NCI-H1417 treated with DMSO at 0.1 percent for 48 hours (cell line): Measurements from ENCODE around the gene CHCHD4.
A peak's percentile ranks its signal among the peaks of the same experiment; 100 is the strongest.

ENCODE experiments used
- DNase-seq: peaks from one replicate; lab custom pipeline; 2025; lab: John Stamatoyannopoulos, UW

The CHCHD4 gene

DNA sequence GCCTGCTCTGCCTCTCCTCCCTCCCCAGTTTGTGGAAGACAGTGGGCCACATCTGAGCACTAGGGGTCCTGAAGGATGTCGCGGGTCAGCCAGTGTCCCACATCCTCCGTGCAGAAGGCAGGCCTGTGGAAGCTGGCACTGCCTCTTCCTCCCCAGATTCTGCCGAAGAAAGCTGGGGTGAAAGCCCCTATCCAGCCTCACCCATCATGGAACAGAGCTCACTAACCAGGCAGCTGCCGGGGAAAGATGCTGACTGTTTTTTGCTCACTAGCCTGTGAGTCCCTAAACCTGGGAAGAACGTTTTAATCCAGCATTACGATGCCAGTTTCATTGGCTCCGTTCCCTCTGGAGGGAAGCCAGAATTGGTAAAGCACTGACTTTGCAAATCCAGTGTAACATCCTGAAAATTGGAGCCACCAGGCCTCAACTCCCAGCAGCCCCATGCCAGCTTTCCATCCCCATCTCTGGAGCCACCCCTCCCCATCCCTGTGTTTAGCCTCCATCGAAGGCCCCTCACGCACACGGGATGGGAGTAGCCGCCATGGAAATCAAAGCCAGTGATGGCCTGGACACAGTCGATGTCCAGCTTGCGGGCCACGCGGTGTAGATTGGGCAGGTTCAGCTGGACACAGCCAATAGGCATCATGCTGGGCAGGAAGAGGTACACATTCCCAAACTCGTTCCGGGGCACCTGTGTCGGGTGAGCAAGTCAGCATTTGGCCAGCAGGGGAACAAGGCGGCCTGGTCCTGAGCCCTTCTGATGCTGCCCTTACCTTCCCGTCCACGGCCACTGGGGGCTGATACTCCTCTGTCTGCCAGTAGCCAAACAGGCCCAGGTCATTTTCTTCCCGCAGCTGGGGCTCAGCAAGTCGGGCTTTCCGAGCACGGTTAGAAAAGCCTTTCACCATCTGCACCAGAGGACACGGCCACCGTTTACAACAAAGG lies 23.6 kb upstream of the CHCHD4 start:
- no peak for DNase-seq

DNA sequence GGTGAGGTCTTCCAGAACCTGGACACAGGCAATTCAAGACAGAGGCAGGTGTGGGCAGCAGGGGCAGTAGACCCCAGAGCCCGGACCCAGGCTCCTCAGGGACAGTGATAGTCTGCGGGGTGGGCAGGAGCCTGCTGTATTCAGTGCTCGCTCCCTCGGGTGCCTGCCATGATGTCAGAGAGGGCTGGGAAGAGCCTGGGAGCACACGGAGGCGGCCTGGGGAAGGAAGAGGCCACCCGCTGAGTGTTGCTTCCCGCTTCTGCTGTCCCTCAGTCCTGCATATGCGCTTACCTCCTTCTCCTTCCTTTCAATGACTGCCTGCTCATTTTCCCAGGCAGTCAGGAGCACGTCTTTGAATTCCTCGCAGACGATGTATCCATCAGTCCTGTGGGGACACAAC lies 22.9 kb upstream of the CHCHD4 start:
- no peak for DNase-seq

DNA sequence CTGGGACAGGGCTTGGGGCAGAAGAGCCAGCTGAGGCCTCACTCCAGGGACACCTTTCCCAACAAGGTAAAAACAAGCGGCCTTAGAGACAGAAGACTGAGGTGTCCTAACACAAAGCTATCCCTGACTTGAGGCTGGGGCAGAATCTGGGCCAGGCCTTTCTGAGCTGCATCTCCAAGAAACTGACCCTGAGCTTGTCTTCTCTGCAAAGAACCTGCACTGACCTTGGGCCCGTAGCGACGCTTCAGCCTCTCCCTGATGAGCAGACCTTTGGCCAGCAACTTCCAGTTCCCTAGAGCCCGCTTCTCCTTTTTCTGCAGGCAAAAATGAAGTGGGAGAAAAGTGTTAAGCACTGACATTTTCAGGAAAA lies 22.4 kb upstream of the CHCHD4 start:
- no peak for DNase-seq

DNA sequence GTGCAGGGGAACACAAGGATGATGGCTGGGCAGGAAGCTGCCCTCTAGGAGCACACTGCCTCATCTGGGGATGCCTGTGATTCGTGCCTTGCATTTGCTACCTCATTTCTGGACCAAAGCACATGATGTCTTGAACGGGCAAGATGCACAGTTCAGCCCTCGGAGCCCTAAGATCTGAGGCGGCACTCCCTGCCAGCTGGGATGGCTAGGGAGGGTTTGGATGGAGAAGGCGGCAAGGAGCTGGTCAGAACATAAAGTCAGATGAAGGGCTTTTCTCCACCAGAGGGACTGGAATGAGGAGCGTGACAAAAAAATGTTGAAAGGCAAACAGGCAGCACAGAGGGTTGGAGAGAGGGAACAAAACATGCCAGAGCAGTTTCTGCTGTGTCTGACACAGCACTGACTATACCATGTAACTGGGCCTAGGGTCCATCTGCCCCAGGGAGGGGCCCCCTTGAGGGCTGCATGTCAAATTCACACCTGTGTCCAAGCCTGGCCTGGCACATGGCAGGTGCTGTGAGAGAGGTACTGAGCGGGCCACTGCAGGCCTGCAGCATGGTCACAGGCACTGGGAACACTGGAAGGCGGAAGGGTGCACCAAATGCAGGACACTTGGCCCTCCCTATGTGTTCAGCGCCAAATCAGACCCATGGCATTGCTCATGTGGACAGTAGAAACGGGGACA lies 21.9 kb upstream of the CHCHD4 start:
- DNase-seq = no peak

DNA sequence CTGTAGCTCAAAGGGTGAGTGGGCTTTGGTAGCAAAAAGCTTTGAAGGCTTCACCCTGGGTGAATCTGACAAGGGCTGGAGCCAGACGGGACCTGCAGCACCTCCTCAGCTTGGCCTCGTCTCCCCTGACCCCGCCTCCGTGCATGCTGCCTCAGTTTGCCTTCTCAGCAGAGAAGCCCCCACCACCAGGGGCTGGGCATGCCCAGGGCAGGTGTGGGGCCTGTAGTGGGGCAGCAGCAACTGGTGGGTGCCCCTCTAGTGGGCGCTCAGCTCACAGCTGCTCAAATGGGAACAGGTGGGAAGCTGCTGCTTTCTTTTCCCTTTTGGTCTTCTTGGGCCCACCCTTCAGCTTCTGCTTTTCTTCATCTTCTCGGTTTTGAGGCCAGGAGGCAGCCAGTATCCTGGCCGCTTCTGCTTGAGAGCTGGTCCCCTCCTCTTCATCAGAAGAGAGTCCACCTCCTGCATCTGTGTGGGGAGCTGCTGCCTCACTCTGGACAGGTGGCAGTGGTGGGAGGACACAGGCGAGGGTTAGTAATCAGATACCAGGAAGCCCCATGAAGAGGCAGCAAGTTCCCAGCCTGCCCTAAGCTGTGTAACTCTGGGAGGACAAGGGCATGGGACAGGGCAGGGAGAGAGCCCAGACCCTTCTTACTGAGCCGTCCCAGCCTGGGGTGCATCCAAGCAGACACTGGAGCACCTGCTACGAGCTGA lies 21.2 kb upstream of the CHCHD4 start:
- DNase-seq = no peak

DNA sequence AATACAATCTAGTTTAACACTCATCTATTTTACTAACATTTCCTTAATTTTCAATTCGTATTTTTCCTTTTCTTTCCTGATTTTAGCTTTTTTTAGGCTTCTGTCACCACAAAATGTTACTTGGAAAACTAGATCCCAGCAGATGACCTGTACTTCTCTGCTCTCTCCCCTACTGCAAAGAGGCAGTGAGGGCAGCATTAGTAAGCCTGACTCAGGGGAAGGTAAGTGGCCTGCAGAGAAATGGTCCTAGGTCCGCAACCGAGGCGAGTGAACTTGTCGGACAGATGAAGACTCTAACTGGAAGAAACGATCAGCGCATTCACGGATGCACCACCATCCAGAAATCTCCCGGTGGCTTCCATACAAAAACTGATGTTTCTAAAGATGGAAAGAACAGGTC lies 20.6 kb upstream of the CHCHD4 start:
- no peak for DNase-seq

DNA sequence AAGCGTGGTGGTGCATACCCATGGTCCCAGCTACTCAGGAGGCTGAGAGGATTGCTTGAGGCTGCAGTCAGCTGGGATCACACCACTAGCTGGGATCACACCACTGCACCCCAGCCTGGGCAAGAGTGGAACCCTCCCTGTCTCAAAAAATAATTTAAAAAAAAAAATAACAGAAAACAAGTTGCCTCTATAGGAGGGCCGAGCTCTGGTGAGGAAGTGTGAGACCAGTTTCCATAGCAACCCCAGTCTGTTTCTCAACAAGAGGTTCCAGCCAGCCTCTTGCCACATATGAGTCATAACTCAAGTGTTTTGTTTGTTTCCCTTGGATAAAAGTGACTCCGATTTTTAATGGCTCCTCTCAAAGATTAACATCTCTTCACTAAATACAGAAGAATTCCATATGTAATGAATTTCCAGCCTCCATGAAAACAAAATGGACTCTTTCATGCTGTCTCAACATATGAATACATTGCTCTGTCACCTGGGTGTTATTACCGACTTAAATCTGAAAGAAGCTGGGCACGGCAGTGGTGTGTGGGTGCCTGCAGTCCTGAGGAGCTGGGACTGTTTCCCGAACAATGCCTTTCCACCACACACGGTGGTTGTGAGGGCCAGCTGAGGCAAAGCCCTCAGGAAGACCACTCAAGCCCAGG lies 19.9 kb upstream of the CHCHD4 start:
- peak; percentile 36 for DNase-seq

DNA sequence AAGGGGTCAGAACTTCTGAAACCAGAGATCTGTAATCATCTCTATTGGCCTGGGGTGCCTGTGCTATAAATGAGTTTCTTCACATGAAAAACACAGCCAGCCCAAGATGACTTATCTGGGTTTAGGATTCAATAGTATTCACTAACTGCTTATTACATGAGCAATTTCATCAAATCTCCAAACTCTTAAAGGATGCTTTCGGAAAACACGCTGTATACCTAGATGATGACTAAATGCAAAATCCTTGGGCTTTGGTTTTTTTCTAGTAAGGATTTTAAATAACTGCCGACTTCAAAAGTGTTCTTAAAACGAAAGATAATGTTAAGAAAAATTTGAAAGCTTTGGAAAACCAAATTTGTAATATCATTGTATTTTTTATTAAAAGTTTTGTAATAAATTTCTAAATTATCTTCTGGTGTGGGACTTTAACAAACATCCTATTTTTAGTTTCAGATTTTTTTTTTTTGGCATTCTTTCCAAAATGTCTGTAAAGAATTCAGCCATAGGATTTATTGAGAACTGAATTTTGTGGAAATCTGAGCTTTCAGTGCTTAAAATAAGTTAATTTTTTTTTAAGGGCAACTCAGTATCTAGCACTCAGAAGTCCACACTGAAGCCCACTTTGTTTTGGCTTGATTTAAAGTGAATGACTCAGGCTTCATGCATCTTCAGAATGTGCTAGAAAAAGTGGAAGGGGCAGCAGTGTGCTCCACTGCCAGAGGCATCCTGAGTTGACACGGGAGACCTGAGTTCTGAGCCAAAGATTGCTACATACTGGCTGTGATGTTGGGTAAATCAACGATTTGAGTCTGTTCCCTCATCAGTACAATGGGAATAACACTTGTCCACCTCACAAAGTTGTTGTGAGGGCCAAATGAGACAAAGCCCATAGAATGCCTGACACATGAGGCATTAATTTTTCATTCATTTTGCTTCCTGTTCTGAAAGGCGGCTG lies 18.9 kb upstream of the CHCHD4 start:
- DNase-seq = no peak

DNA sequence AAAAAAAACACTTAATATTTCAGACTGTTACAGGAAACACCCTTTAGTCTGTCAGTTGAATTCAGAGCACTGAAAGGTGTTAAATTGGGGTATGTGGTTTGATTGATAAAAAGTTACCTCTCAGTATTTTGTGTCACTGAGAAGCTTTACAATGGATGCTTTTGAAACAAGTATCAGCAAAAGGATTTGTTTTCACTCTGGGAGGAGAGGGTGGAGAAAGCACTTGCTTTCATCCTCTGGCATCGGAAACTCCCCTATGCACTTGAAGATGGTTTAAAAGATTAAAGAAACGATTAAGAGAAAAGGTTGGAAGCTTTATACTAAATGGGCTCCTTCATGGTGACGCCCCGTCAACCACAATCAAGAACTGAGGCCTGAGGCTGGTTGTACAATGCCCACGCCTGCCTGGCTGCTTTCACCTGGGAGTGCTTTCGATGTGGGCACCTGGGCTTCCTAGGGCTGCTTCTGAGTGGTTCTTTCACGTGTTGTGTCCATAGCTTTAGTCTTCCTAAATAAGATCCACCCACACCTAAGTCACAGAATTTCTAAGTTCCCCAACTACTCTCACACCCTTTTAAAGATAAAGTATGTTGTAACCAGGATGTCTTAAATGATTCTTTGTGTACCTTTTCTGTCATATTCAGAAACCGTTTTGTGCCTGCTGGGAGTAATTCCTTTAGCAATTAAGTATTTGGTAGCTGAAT lies 18.0 kb upstream of the CHCHD4 start:
- no peak for DNase-seq

DNA sequence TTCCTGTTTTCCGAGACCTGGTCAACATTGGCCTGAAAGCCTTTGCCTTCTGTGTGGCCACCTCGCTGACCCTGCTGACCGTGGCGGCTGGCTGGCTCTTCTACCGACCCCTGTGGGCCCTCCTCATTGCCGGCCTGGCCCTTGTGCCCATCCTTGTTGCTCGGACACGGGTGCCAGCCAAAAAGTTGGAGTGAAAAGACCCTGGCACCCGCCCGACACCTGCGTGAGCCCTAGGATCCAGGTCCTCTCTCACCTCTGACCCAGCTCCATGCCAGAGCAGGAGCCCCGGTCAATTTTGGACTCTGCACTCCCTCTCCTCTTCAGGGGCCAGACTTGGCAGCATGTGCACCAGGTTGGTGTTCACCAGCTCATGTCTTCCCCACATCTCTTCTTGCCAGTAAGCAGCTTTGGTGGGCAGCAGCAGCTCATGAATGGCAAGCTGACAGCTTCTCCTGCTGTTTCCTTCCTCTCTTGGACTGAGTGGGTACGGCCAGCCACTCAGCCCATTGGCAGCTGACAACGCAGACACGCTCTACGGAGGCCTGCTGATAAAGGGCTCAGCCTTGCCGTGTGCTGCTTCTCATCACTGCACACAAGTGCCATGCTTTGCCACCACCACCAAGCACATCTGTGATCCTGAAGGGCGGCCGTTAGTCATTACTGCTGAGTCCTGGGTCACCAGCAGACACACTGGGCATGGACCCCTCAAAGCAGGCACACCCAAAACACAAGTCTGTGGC lies 17.1 kb upstream of the CHCHD4 start:
- DNase-seq = no peak

DNA sequence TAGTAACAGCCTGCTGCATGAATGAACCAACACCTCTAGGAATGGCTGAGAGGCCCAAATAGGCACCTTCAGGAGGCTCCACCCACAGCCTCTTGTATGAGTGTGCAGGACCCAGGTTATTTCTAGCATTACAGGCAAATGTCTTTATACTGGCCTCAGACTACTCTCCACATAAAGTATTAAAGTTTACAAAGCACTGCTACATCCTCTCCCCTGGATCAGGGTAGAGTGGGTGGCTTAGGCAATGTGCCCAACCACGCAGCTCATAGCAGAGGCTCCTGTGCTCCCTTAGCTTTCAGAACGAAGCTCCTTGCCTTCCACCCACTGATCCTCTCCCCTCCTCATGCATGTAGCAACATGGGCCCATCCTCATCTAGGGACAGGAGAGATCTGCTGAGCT lies 16.5 kb upstream of the CHCHD4 start:
- DNase-seq = no peak

DNA sequence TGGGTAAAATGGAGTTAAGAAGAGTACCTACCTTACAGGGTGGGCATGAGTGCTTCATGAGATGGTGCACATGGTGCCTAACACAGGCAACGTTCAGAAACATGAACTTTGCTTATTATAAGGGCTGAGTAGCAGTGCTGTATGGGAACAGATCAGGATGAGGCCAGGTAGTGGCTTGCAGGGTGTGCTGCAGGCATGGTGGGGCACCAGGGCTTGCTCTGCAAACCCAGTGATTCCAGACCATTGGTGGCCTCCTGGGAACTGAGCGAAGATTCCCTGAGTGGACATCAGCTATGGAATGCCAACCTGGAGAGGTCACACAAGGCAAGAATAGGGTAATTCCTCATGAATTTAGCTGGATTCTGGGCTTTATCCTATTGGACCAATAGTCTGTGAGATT lies 16.0 kb upstream of the CHCHD4 start:
- DNase-seq = no peak

DNA sequence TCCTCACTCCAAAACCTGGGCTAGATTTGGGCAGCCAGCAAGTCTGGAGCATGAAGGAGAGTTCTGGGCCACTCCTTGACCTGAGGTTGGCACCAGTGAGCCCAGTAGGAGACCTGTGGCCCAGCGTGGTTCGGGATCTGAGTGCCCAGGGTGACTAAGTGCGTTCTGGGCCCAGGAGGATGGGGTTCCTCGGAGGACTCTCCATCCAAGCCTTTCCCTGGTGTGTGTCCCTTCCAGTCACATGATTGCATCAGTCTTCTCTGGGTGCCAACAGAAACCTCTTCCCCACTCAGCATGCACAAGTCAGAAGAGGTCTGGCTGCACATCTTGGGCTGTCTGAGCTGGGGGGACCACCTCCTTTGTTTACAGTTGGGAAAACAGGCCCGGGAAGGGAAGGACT lies 15.1 kb upstream of the CHCHD4 start:
- DNase-seq = no peak

DNA sequence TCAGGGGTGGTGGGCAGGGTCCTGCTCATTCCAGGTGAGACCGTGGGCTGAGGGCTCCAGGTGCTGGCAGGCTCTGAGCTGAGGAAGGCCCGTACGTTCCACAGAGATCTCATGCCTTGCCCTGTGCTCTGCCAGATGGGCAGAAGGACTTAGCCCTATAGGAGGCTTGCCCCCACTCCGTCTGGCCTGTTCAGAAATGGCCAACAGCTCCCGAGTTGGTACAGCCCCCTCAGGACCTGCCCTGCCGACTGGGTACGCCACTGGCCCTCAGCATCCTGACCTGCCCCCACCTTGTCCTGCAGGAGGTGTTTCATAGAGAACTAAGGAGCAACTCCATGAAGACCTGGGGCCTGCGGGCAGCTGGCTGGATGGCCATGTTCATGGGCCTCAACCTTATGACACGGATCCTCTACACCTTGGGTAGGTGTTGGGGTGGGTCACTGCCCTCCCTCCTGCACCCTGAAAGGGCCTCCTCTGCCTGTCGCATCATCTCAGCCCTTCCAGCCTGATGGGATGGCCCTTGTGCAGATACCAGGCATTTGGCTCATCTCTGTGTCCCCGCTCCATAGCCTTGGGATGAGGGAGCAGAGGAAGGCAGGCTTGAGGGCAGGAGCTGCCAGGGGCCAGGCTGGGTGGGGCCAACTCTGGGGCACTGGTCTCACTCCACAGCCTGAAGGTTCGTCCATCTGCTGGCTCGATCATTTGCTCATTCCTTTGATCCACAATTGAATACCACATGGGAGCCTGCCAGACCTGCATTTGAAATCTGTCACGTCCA lies 14.4 kb upstream of the CHCHD4 start:
- DNase-seq = no peak

DNA sequence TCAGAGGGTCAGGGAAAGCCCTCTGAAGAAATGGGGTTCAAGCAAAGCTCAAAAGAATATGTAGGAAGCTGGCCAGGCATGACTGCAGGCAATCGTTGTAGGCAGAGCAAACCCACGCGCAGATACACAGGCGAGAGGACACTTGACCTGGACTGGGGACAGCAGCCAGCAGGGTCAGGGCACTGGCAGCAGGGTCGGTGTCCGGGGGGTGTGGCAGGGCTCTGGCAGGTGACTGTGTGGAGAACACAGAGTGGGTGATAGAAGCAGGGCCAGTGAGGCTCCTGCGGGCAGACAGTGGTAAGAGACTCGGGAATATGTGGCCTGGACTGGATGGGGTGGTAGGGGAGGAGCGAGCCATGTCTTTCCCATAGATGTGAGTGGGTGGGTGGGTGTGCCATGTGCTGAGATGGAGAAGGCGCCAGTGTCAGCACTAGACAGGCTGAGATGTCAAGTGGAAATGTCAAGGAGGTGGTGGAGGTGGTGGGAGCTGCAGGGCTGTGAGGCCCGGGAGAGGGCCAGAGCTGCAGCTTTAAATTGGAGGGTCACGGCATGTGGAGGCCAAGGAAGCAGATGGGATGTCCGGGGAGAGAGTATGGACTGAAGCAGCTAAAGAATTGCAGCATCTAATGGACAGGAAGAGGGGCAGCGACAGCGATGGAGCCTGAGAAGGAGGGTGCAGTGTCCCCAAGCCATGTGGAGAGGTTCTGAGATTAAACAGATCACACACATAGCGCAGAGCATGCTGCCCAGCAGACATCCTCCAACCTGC lies 13.6 kb upstream of the CHCHD4 start:
- no peak for DNase-seq

DNA sequence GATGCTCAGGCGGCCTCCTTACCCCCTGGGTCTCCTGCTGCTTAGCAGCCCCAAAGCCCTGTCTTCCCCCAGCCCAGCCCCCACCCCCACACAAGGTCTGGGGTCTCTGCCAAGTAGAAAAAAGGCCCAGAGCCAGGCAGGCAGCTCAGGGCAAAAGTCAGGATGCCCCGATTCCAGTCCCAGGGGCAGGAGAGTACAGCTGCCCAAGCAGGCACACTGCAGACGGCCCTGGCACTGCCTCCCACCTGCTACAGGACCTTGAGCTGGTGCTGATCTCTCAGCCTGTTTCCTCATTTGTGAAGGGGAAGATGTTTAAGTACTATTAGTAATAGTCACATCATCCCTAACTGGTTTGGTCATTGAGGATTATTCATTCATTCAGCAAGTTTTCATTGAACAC lies 12.8 kb upstream of the CHCHD4 start:
- DNase-seq = no peak

DNA sequence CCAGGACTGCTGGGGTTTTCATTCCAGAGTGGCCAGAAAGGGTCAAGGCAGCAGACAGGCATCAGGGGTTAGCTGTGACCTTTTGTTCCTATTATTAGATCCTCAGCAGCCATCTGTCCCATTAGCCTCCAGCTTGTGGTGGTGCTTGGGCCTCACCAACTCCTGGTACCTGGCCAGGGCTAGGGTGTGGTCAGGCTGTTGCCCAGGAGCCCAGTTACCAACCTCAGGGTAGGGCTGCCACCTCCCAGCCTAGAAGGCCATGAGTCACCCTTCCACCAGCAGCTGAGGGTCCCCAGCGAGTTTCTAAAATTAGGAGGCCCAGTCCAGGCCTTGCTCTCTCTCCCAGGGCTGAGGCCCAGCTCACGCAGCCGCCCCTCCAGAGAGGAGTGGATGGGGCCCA lies 12.3 kb upstream of the CHCHD4 start:
- DNase-seq = no peak

DNA sequence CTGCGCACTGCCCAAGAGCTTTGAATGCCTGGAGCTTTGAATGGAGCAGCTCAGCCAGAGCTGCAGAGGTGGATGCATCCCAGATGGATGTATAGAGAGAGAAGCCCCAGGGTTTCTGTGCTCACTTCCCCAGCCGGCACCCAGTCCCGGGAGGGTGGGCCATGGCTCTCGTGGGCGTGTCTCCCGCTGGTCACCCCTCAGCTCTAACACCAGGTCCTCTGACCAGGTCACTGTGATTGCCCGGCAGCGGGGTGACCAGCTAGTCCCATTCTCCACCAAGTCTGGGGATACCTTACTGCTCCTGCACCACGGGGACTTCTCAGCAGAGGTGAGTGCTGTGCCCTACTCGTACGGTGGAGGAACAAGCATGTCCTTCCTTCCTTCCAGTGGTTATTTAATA lies 10.9 kb upstream of the CHCHD4 start:
- no peak for DNase-seq
